H1 (cell line): Measurements from ENCODE around the gene AMZ1. TPM values are rescaled to one million over a fixed set of nuclear protein-coding genes. Genes with fewer than 3 reads are reported as not detected.

ENCODE experiments used
- CTCF ChIA-PET: fragments of 300-600 bp; sonication (Branson Sonifier 250); formaldehyde crosslinking; loops from one replicate; lab custom pipeline; 2021; ENCODE audit not compliant: partially characterized antibody; lab: Charles Lee
- POLR2A ChIA-PET: fragments of 300-600 bp; sonication (Branson Sonifier 250); formaldehyde crosslinking; loops from one replicate; lab custom pipeline; 2021; ENCODE audit warnings: inconsistent platforms; ENCODE audit not compliant: partially characterized antibody; lab: Charles Lee
- DNase-seq, 2 experiments: peaks; one replicate each; pipeline versions ENCODE4 v3.0.0 to v3.0.0-alpha.2; 2010 to 2022; ENCODE audit warnings: low spot score in 2 of 2, low read depth in 1 of 2, mixed read lengths in 1 of 2
- FAIRE-seq: peaks from 2 replicates; lab custom pipeline; 2011; peaks lifted over from hg19 to GRCh38; lab: Jason Lieb, UNC
- H2AFZ ChIP-seq: 2 replicates; pipeline ENCODE4 v1.8.1; 2012; ENCODE audit warnings: low read length, inconsistent platforms
- H2AK5ac ChIP-seq: 2 replicates; pipeline ENCODE4 v1.6.1; 2013; ENCODE audit warnings: low read depth, low read length
- H2BK120ac ChIP-seq: replicated peaks from 2 replicates; pipeline ENCODE3; 2013; ENCODE audit warnings: low read depth, low read length, inconsistent platforms
- H2BK12ac ChIP-seq: 2 replicates; pipeline ENCODE4 v1.6.1; 2013; ENCODE audit warnings: low read depth, low read length
- H2BK15ac ChIP-seq: 2 replicates; pipeline ENCODE4 v1.6.1; 2013; ENCODE audit warnings: low read length
- H2BK20ac ChIP-seq: 2 replicates; pipeline ENCODE4 v1.6.1; 2013; ENCODE audit warnings: low read length
- H2BK5ac ChIP-seq: 2 replicates; pipeline ENCODE4 v1.6.1; 2013; ENCODE audit warnings: low read depth, low read length
- H3K14ac ChIP-seq: 2 replicates; pipeline ENCODE4 v1.6.1; 2013; ENCODE audit warnings: inconsistent platforms; ENCODE audit not compliant: insufficient read length
- H3K18ac ChIP-seq: 2 replicates; pipeline ENCODE4 v1.6.1; 2013; ENCODE audit warnings: low read length; ENCODE audit errors: extremely low read depth
- H3K23ac ChIP-seq: 2 replicates; pipeline ENCODE4 v1.6.1; 2013; ENCODE audit warnings: inconsistent platforms; ENCODE audit not compliant: insufficient read length
- H3K23me2 ChIP-seq: 2 replicates; pipeline ENCODE4 v1.6.1; 2013; ENCODE audit warnings: low read depth, low read length
- H3K27ac ChIP-seq: 2 replicates; pipeline ENCODE4 v1.6.1; 2011; ENCODE audit warnings: low read depth, low read length, inconsistent platforms
- H3K27me3 ChIP-seq, 4 experiments: replicated peaks in 1 of 4; 1 replicate in 1 of 4; 2 replicates in 3 of 4; pipeline versions ENCODE4 v1.6.1 to v1.8.1; 2011 to 2013; ENCODE audit warnings: low read length in 3 of 4, mild to moderate bottlenecking in 3 of 4, inconsistent platforms in 2 of 4, mixed read lengths in 2 of 4, moderate library complexity in 1 of 4; ENCODE audit not compliant: control insufficient read depth in 3 of 4, insufficient read depth in 3 of 4; ENCODE audit errors: extremely low read depth in 1 of 4
- H3K36me3 ChIP-seq, 4 experiments: 2 replicates each; pipeline versions ENCODE4 v1.6.1 to v1.8.1; 2011 to 2013; ENCODE audit warnings: mild to moderate bottlenecking in 4 of 4, low read length in 3 of 4, moderate library complexity in 2 of 4, control low read depth in 1 of 4, inconsistent platforms in 1 of 4; ENCODE audit not compliant: insufficient read depth in 4 of 4, control insufficient read depth in 2 of 4
- H3K4ac ChIP-seq: replicated peaks from 2 replicates; pipeline ENCODE3; 2013; ENCODE audit warnings: low read length, low read depth, mixed read lengths, inconsistent platforms; ENCODE audit not compliant: insufficient read length
- H3K4me1 ChIP-seq, 4 experiments: replicated peaks in 1 of 4; 1 replicate in 1 of 4; 2 replicates in 3 of 4; pipeline versions ENCODE4 v1.6.1 to v1.8.1; 2011 to 2013; ENCODE audit warnings: low read length in 3 of 4, inconsistent platforms in 2 of 4, mixed read lengths in 1 of 4; ENCODE audit not compliant: insufficient read depth in 4 of 4, control insufficient read depth in 3 of 4
- H3K4me2 ChIP-seq, 2 experiments: 2 replicates each; pipeline versions ENCODE4 v1.6.1 to v1.8.1; 2011 to 2013; ENCODE audit warnings: low read depth in 2 of 2, low read length in 2 of 2, control low read depth in 1 of 2, inconsistent platforms in 1 of 2, mild to moderate bottlenecking in 1 of 2; ENCODE audit not compliant: insufficient read depth in 1 of 2
- H3K4me3 ChIP-seq, 4 experiments: fragments of 200-600, 300-600 bp in 1 of 4; sonication (generic), shearing (Covaris generic), sonication (Bioruptor Twin) in 1 of 4; 2 replicates each; pipeline versions ENCODE4 v1.5.1 to v1.8.1; 2011 to 2016; ENCODE audit warnings: low read length in 4 of 4, low read depth in 3 of 4, control low read depth in 2 of 4, inconsistent platforms in 2 of 4, mild to moderate bottlenecking in 2 of 4, mixed read lengths in 1 of 4, moderate library complexity in 1 of 4; ENCODE audit not compliant: insufficient read depth in 2 of 4; ENCODE audit errors: extremely low read depth in 1 of 4
- H3K56ac ChIP-seq: replicated peaks from 2 replicates; pipeline ENCODE3; 2013; ENCODE audit warnings: low read depth, mild to moderate bottlenecking, mixed read lengths, low read length, inconsistent platforms; ENCODE audit not compliant: insufficient read length
- H3K79me1 ChIP-seq: 2 replicates; pipeline ENCODE4 v1.6.1; 2013; ENCODE audit warnings: low read depth, low read length, control low read depth
- H3K79me2 ChIP-seq, 2 experiments: 2 replicates each; pipeline versions ENCODE4 v1.6.1 to v1.8.1; 2012 to 2013; ENCODE audit warnings: low read length in 2 of 2, mild to moderate bottlenecking in 2 of 2, inconsistent platforms in 1 of 2; ENCODE audit not compliant: insufficient read depth in 2 of 2, control insufficient read depth in 1 of 2
- H3K9ac ChIP-seq, 4 experiments: replicated peaks in 1 of 4; 1 replicate in 1 of 4; 2 replicates in 3 of 4; pipeline versions ENCODE4 v1.6.1 to v1.8.1; 2011 to 2013; ENCODE audit warnings: low read depth in 3 of 4, low read length in 3 of 4, control low read depth in 2 of 4, mild to moderate bottlenecking in 2 of 4, moderate library complexity in 2 of 4, inconsistent platforms in 1 of 4; ENCODE audit errors: extremely low read depth in 1 of 4
- H3K9me3 ChIP-seq, 2 experiments: 2 replicates each; pipeline versions ENCODE4 v1.6.1 to v1.8.1; 2012 to 2013; ENCODE audit warnings: mild to moderate bottlenecking in 2 of 2, moderate library complexity in 2 of 2, control low read depth in 1 of 2, inconsistent platforms in 1 of 2, low read depth in 1 of 2, low read length in 1 of 2, mixed read lengths in 1 of 2; ENCODE audit not compliant: insufficient read depth in 2 of 2
- H4K20me1 ChIP-seq, 2 experiments: replicated peaks in 1 of 2; 2 replicates each; pipeline versions ENCODE3 to v1.8.1; 2011 to 2013; ENCODE audit warnings: inconsistent platforms in 2 of 2, low read length in 2 of 2, mild to moderate bottlenecking in 1 of 2; ENCODE audit not compliant: insufficient read depth in 2 of 2, control insufficient read depth in 1 of 2
- H4K5ac ChIP-seq: 2 replicates; pipeline ENCODE4 v1.6.1; 2013; ENCODE audit warnings: low read length, low read depth, mixed read lengths, inconsistent platforms; ENCODE audit not compliant: insufficient read length
- H4K8ac ChIP-seq: 2 replicates; pipeline ENCODE4 v1.8.0; 2013; ENCODE audit warnings: mild to moderate bottlenecking, moderate library complexity, low read length, inconsistent platforms; ENCODE audit not compliant: insufficient read depth; ENCODE audit errors: extremely low read depth
- H4K91ac ChIP-seq: replicated peaks from 2 replicates; pipeline ENCODE3; 2013; ENCODE audit warnings: low read length, mixed read lengths, inconsistent platforms; ENCODE audit not compliant: insufficient read length
- TAF1 ChIP-seq: IDR thresholded peaks from 2 replicates; pipeline ENCODE4 v1.6.1; 2011; ENCODE audit warnings: mild to moderate bottlenecking, low read depth, low read length
- WGBS, 2 experiments: shearing (Covaris generic) in 1 of 2; methylation state at CpG; one replicate each; pipeline versions ENCODE4 v1.1.6 to v1.1.7; 2013 to 2015; ENCODE audit warnings: low lambda C conversion rate in 2 of 2, mixed read lengths in 2 of 2, inconsistent platforms in 1 of 2, low coverage in 1 of 2, missing lambda C conversion rate in 1 of 2; ENCODE audit not compliant: insufficient replicate concordance in 2 of 2, insufficient coverage in 1 of 2, insufficient read length in 1 of 2; ENCODE audit errors: extremely low coverage in 1 of 2, missing lambda C conversion rate in 1 of 2; 5-methylcytosine and 5-hydroxymethylcytosine counted together
- polyA plus RNA-seq, 7 experiments: library from polyadenylated mRNA; depleted of rRNA in 3 of 7; stranded (reverse) in 5 of 7; unstranded in 2 of 7; fragments of >200 nt in 5 of 7; fragments of 200-250 nt in 2 of 7; gene quantifications; 1 replicate in 5 of 7; 2 replicates in 1 of 7; 4 replicates in 1 of 7; pipeline versions ENCODE4 v1.2.1 to v1.2.3, GENCODE V29; 2011 to 2013; ENCODE audit warnings: missing spikeins in 2 of 7, mixed read lengths in 2 of 7
- total RNA-seq: library from RNA; stranded (reverse); fragmentation: NEBNext Ultra II Directional; extraction: Animal tissue kit (Norgen Biotek cat#: 25700); gene quantifications from 2 replicates; pipeline ENCODE4 v1.2.1, GENCODE V29; 2021

AMZ1 gene
- total and polyA plus RNA-seq, 2 of the 8 experiments (the other 6 are each of a cell fraction or from before 2014, with no cell fraction given) = 0.59 to 1.4 TPM

- Histone ChIP-seq H3K56ac (no peak overlapping the region), H3K14ac (no peak overlapping the region), H2AFZ (no peak overlapping the region), H3K9me3 (no peaks in the 10 kb centered on the region), H4K20me1 (no peaks in the 10 kb centered on the region), H3K23me2 (no peaks in the 10 kb centered on the region), H3K23ac (no peak overlapping the region), H3K9ac (no peak overlapping the region), H3K27me3 (no peaks in the 10 kb centered on the region), H4K8ac (no peak overlapping the region), H3K79me1 (no peaks in the 10 kb centered on the region), H3K4me3 (no peak overlapping the region), H3K27ac (no peak overlapping the region; the same call in 1 of the 2 replicates), H4K5ac (no peak overlapping the region), H3K4me2 (no peak overlapping the region), H2BK5ac (peak overlapping the region; percentile 60; the same call in 1 of the 2 replicates), H2BK120ac (no peak overlapping the region), H2BK15ac (no peak overlapping the region), H3K18ac (no peak overlapping the region), H3K4ac (no peak overlapping the region), H4K91ac (no peak overlapping the region), H3K79me2 (no peaks in the 10 kb centered on the region), H3K36me3 (no peaks in the 10 kb centered on the region), H2AK5ac (no peak overlapping the region), H3K4me1 (no peaks in the 10 kb centered on the region; a peak in 2 of 7 replicates), H2BK20ac (no peak overlapping the region), H2BK12ac (no peak overlapping the region)
- ChIA-PET CTCF (interaction anchor here (1.2 to 8.0 kb wide), 9 partner anchors 8 to 63 kb away, joined by 3 to 40 read pairs (median 17); no protein-coding TSS in a partner anchor), POLR2A (interaction anchor here (0.8 to 1.6 kb wide), 5 partner anchors 9 to 249 kb away, joined by 3 to 5 read pairs (median 4); no protein-coding TSS in a partner anchor)
- 94% methylated on average over 17 of the region's 17 CpGs; no CpG with 5 or more reads in 1 of the 2 experiments for WGBS, 2 experiments
- FAIRE-seq = no peak
- DNase-seq = no peak
- TF ChIP-seq TAF1 = no peak
Measured at GRCh38 chr7:2701424-2701823, 13.4 kb downstream of the AMZ1 start.
